Keratinocyte (primary cell): Measurements from ENCODE around the gene RNF44. TPM values are rescaled to one million over a fixed set of nuclear protein-coding genes. Genes with fewer than 3 reads are reported as not detected.

Experiments used
- DNase-seq: peaks from one replicate; pipeline ENCODE4 v3.0.0-alpha.2; 2011; ENCODE audit warnings: low read depth, missing footprints, low spot score
- FAIRE-seq: peaks from 2 replicates; lab custom pipeline; 2011; peaks lifted over from hg19 to GRCh38; lab: Jason Lieb, UNC
- H2AFZ ChIP-seq: 2 replicates; pipeline ENCODE4 v1.6.0; 2012; ENCODE audit warnings: low read length, control low read depth, inconsistent platforms; ENCODE audit not compliant: control insufficient read depth
- H3K27ac ChIP-seq: 2 replicates; pipeline ENCODE4 v1.5.1; 2011; ENCODE audit warnings: low read length; ENCODE audit not compliant: control insufficient read depth, insufficient read depth
- H3K27me3 ChIP-seq: 3 replicates; pipeline ENCODE4 v1.6.0; 2011; ENCODE audit warnings: low read length; ENCODE audit not compliant: control insufficient read depth, insufficient read depth; ENCODE audit errors: extremely low read depth
- H3K36me3 ChIP-seq, 2 experiments: 2 replicates in 1 of 2; 3 replicates in 1 of 2; pipeline ENCODE4 v1.5.1; 2011; ENCODE audit warnings: low read length in 2 of 2, mild to moderate bottlenecking in 1 of 2; ENCODE audit not compliant: control insufficient read depth in 2 of 2, insufficient read depth in 2 of 2; ENCODE audit errors: extremely low read depth in 1 of 2
- H3K4me1 ChIP-seq: 3 replicates; pipeline ENCODE4 v1.5.1; 2011; ENCODE audit warnings: low read length; ENCODE audit not compliant: control insufficient read depth, insufficient read depth; ENCODE audit errors: extremely low read depth
- H3K4me2 ChIP-seq: 3 replicates; pipeline ENCODE4 v1.6.0; 2011; ENCODE audit warnings: low read depth, low read length; ENCODE audit not compliant: control insufficient read depth, insufficient read depth; ENCODE audit errors: extremely low read depth
- H3K4me3 ChIP-seq, 3 experiments: fragments of 200-600 bp in 1 of 3; sonication (generic) in 1 of 3; 2 replicates in 2 of 3; 3 replicates in 1 of 3; pipeline ENCODE4 v1.5.1; 2011 to 2016; ENCODE audit warnings: low read length in 3 of 3, mild to moderate bottlenecking in 3 of 3, control low read depth in 2 of 3, inconsistent platforms in 1 of 3, low read depth in 1 of 3, mixed read lengths in 1 of 3, mixed run types in 1 of 3, moderate library complexity in 1 of 3; ENCODE audit not compliant: control insufficient read depth in 2 of 3, insufficient read depth in 2 of 3; ENCODE audit errors: extremely low read depth in 1 of 3
- H3K79me2 ChIP-seq: 2 replicates; pipeline ENCODE4 v1.6.0; 2012; ENCODE audit warnings: low read length; ENCODE audit not compliant: control insufficient read depth, insufficient read depth
- H3K9ac ChIP-seq: 3 replicates; pipeline ENCODE4 v1.6.0; 2011; ENCODE audit warnings: low read length; ENCODE audit not compliant: control insufficient read depth, insufficient read depth; ENCODE audit errors: extremely low read depth
- H3K9me1 ChIP-seq: 3 replicates; pipeline ENCODE4 v1.6.0; 2011; ENCODE audit warnings: low read length; ENCODE audit not compliant: control insufficient read depth, insufficient read depth; ENCODE audit errors: extremely low read depth
- H3K9me3 ChIP-seq: 2 replicates; pipeline ENCODE4 v1.5.1; 2012; ENCODE audit warnings: low read depth, low read length; ENCODE audit not compliant: control insufficient read depth
- H4K20me1 ChIP-seq: 3 replicates; pipeline ENCODE4 v1.6.0; 2011; ENCODE audit warnings: low read length; ENCODE audit not compliant: control insufficient read depth, insufficient read depth; ENCODE audit errors: extremely low read depth
- CTCF ChIP-seq, 3 experiments: IDR thresholded peaks in 1 of 3; conservative IDR thresholded peaks in 1 of 3; optimal IDR thresholded peaks in 1 of 3; 2 replicates in 2 of 3; 3 replicates in 1 of 3; pipeline versions ENCODE3 to v1.5.1; 2011; ENCODE audit warnings: low read length in 3 of 3, mild to moderate bottlenecking in 3 of 3, moderate library complexity in 2 of 3, control low read depth in 1 of 3, inconsistent platforms in 1 of 3; ENCODE audit not compliant: insufficient read depth in 2 of 3; ENCODE audit errors: extremely low read depth in 1 of 3
- EZH2 ChIP-seq: IDR thresholded peaks from one replicate; pipeline ENCODE4 v1.6.1; 2012; ENCODE audit warnings: inconsistent platforms, mild to moderate bottlenecking, low read length, moderate library complexity
- dilution Hi-C: fragments of 300-500 bp; cut with MboI; formaldehyde crosslinking; loops from one replicate; pipeline ENCODE4 v1.7.0; 2020; ENCODE audit warnings: low sequenced_read_pairs; ENCODE audit not compliant: extremely low pct_ligation_motif_present
- polyA plus RNA-seq, 5 experiments: library from polyadenylated mRNA; depleted of rRNA in 3 of 5; stranded (reverse) in 3 of 5; stranded (forward) in 1 of 5; unstranded in 1 of 5; fragments of >200 nt; gene quantifications; 1 replicate in 1 of 5; 2 replicates in 3 of 5; 3 replicates in 1 of 5; pipeline versions ENCODE4 v1.2.1 to v1.2.3, GENCODE V29; 2011 to 2012; ENCODE audit warnings: missing spikeins in 2 of 5, low read depth in 1 of 5, low replicate concordance in 1 of 5

The RNF44 gene
- polyA plus RNA-seq, 1 donor (not counting 4 experiments of a cell fraction or from before 2014, with no cell fraction given) = 5.3 TPM

DNA sequence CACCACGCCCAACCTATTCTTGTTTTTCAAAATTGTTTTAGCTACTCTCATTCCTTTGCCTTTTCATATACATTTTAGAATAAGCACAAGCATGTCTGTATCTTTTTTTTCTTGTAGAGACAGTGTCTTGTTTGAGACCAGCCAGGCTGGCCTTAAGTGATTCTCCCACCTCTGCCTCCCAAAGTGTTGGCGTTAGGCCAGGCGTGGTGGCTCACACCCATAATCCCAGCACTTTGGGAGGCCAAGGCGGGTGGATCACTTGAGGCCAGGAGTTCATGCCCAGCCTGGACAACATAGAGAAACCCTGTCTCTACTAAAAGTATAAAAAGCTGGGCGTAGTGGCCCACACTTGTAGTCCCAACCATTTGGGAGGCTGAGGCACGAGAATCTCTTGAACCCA is 13.1 kb downstream of the RNF44 start:
- Histone ChIP-seq H3K79me2 (no peaks in the 10 kb centered on the region), H3K9me3 (no peaks in the 10 kb centered on the region), H3K36me3 (peaks cover 11 to 12% of the 10 kb centered on the region in 2 experiments), H3K27ac (no peak overlapping the region), H3K27me3 (no peaks in the 10 kb centered on the region), H3K4me2 (no peak overlapping the region), H3K9ac (no peak overlapping the region), H3K4me1 (peaks cover 9% of the 10 kb centered on the region), H3K9me1 (peaks cover 3% of the 10 kb centered on the region), H3K4me3 (no peak overlapping the region), H2AFZ (no peak overlapping the region), H4K20me1 (no peaks in the 10 kb centered on the region)
- no peak for FAIRE-seq
- dilution Hi-C loops = no loop called here
- TF ChIP-seq EZH2 (no peak), CTCF (optimal IDR thresholded peaks at IDR 0.05 in 1 of 3, IDR thresholded peaks at IDR 0.05 in 1 of 3, conservative IDR thresholded peaks at IDR 0.05 in 1 of 3; ENCODE audit: extremely low read depth in 1 of 3, insufficient read depth in 2 of 3, low read length in 3 of 3) (no peak)
- DNase-seq = no peak

- H3K4me2 ChIP-seq = no peak overlapping the region
- no peak overlapping the region for H3K4me3 ChIP-seq
- H3K36me3 ChIP-seq = no peaks in the 10 kb centered on the region
- DNase-seq = no peak
- H3K27ac ChIP-seq = no peak overlapping the region
- FAIRE-seq = no peak
- no peaks in the 10 kb centered on the region for H3K9me1 ChIP-seq
- H3K9ac ChIP-seq = no peak overlapping the region
- TF ChIP-seq EZH2 = no peak
- no peak for TF ChIP-seq CTCF (optimal IDR thresholded peaks at IDR 0.05 in 1 of 3, IDR thresholded peaks at IDR 0.05 in 1 of 3, conservative IDR thresholded peaks at IDR 0.05 in 1 of 3; ENCODE audit: extremely low read depth in 1 of 3, insufficient read depth in 2 of 3, low read length in 3 of 3)
- H3K4me1 ChIP-seq = no peaks in the 10 kb centered on the region
- dilution Hi-C loops = no loop called here
- no peaks in the 10 kb centered on the region for H3K9me3 ChIP-seq
- no peaks in the 10 kb centered on the region for H4K20me1 ChIP-seq
- H3K27me3 ChIP-seq = no peaks in the 10 kb centered on the region
- no peak overlapping the region for H2AFZ ChIP-seq
- no peaks in the 10 kb centered on the region for H3K79me2 ChIP-seq
Measured at GRCh38 chr5:176521699-176522263, 15.4 kb downstream of the RNF44 start.
